Cardiac muscle cell (in vitro differentiated cells and primary cell): ENCODE results near the gene COX14. TPM values are rescaled to one million over a fixed set of nuclear protein-coding genes. Genes with fewer than 3 reads are reported as not detected.

Experiments
- DNase-seq, 2 donors: peaks; one replicate each; pipeline versions ENCODE4 v3.0.0 to v3.0.0-alpha.2; 2010 to 2017; ENCODE audit warnings: low read depth in 1 of 2, low spot score in 1 of 2
- H3K27ac ChIP-seq: fragments of 200-600 bp; sonication (generic); 2 replicates; pipeline ENCODE4 v1.5.1; 2016
- H3K27me3 ChIP-seq: fragments of 200-600 bp; sonication (generic); 2 replicates; pipeline ENCODE4 v1.6.0; 2016; ENCODE audit warnings: control low read depth
- H3K36me3 ChIP-seq: fragments of 200-600 bp; sonication (generic); 2 replicates; pipeline ENCODE4 v1.5.1; 2016; ENCODE audit warnings: control low read depth
- H3K4me1 ChIP-seq: fragments of 200-600 bp; sonication (generic); 2 replicates; pipeline ENCODE4 v1.8.1; 2017; ENCODE audit warnings: low read depth, mild to moderate bottlenecking, mixed run types
- H3K4me3 ChIP-seq: fragments of 200-600 bp; sonication (generic); 2 replicates; pipeline ENCODE4 v1.5.1; 2016; ENCODE audit warnings: mild to moderate bottlenecking
- H3K9me3 ChIP-seq: fragments of 200-600 bp; sonication (generic); 2 replicates; pipeline ENCODE4 v1.5.1; 2017; ENCODE audit warnings: low read depth, mild to moderate bottlenecking, control low read depth
- polyA plus RNA-seq: library from polyadenylated mRNA; unstranded; fragments of >200 nt; fragmentation: Nextera tagmentation; extraction: Ambion mirVana; gene quantifications from 2 replicates; pipeline ENCODE4 v1.2.1, GENCODE V29; 2016
- total RNA-seq: library from RNA; depleted of rRNA; stranded (reverse); fragments of >200 nt; gene quantifications from 2 replicates; pipeline ENCODE4 v1.2.3, GENCODE V29; 2016
- TF ChIP-seq, protein P1 (sequence below): IDR thresholded peaks from 2 replicates; pipeline ENCODE4 v1.5.1; 2012; ENCODE audit warnings: low read depth, mild to moderate bottlenecking, low read length

COX14 gene
- total and polyA plus RNA-seq, 2 experiments from 2014 or later, result 43.9 to 265 TPM

DNA sequence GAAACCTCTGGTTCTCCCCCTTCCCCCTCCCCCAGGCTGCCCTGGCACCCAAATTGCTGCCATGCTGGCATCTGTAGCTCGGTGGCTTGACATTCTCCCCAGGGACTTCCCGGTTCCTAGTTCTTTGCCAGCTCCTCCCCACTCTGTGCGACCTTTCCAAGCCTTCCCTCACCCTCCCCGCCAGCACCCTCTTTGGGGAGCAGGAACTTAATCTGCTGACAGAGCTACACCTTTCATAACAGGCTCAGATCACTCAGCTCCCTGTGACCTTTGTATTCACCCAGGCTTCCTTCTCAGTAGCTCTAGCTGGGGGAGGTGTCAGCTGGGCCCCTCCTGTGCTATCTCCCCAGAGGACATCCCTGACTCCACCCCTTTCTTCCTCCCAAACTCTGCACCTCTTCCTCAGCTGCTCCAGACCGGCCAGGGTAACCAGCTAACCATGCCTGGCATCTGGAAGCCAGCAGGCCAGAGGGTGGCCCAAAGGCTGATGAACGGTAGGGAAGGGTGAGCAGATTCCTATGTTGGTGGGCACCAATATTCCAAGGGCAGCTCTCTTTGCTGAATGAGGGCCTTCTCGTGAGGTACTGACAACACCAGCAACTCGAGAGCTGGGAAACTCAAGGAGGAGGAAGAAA, 1.8 kb upstream of the COX14 start:
- Histone ChIP-seq H3K27ac (peak overlapping the region; percentile 97), H3K27me3 (no peaks in the 10 kb centered on the region), H3K36me3 (no peaks in the 10 kb centered on the region), H3K4me1 (peaks cover 31% of the 10 kb centered on the region), H3K4me3 (no peak overlapping the region), H3K9me3 (no peaks in the 10 kb centered on the region)
- TF ChIP-seq, protein P1, sequence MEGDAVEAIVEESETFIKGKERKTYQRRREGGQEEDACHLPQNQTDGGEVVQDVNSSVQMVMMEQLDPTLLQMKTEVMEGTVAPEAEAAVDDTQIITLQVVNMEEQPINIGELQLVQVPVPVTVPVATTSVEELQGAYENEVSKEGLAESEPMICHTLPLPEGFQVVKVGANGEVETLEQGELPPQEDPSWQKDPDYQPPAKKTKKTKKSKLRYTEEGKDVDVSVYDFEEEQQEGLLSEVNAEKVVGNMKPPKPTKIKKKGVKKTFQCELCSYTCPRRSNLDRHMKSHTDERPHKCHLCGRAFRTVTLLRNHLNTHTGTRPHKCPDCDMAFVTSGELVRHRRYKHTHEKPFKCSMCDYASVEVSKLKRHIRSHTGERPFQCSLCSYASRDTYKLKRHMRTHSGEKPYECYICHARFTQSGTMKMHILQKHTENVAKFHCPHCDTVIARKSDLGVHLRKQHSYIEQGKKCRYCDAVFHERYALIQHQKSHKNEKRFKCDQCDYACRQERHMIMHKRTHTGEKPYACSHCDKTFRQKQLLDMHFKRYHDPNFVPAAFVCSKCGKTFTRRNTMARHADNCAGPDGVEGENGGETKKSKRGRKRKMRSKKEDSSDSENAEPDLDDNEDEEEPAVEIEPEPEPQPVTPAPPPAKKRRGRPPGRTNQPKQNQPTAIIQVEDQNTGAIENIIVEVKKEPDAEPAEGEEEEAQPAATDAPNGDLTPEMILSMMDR, result no peak
- no peak for DNase-seq

GRCh38 chr12:50110762-50111351, 1.2 kb upstream of the COX14 start:
- peaks cover 31% of the 10 kb centered on the region for H3K4me1 ChIP-seq
- no peak overlapping the region for H3K4me3 ChIP-seq
- no peaks in the 10 kb centered on the region for H3K36me3 ChIP-seq
- TF ChIP-seq, protein P1, result no peak
- peak overlapping the region; percentile 97 for H3K27ac ChIP-seq
- no peaks in the 10 kb centered on the region for H3K27me3 ChIP-seq
- peak in 1 of 2 donors; percentile 92 for DNase-seq
- no peaks in the 10 kb centered on the region for H3K9me3 ChIP-seq

DNA sequence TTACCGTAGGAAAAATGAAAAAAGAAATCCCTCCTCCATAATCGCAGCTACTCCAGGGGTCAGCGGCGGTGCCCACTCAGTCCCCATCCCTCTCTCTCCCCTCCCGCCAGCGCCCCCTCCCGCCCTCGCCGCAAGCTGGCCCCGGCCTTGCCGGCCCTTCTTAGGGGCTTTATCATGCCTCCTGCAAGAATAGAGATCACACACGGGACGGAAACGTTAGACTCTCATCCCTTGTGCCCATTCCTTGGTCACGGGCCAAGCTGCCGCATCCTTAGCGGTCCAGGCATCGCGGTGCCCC, 692 bp upstream of the COX14 start:
- DNase-seq, result no peak
- TF ChIP-seq, protein P1, result no peak
- no peaks in the 10 kb centered on the region for H3K27me3 ChIP-seq
- peak overlapping the region; percentile 97 for H3K27ac ChIP-seq
- no peaks in the 10 kb centered on the region for H3K9me3 ChIP-seq
- H3K4me3 ChIP-seq, result no peak overlapping the region
- H3K36me3 ChIP-seq, result no peaks in the 10 kb centered on the region
- H3K4me1 ChIP-seq, result peaks cover 32% of the 10 kb centered on the region

DNA sequence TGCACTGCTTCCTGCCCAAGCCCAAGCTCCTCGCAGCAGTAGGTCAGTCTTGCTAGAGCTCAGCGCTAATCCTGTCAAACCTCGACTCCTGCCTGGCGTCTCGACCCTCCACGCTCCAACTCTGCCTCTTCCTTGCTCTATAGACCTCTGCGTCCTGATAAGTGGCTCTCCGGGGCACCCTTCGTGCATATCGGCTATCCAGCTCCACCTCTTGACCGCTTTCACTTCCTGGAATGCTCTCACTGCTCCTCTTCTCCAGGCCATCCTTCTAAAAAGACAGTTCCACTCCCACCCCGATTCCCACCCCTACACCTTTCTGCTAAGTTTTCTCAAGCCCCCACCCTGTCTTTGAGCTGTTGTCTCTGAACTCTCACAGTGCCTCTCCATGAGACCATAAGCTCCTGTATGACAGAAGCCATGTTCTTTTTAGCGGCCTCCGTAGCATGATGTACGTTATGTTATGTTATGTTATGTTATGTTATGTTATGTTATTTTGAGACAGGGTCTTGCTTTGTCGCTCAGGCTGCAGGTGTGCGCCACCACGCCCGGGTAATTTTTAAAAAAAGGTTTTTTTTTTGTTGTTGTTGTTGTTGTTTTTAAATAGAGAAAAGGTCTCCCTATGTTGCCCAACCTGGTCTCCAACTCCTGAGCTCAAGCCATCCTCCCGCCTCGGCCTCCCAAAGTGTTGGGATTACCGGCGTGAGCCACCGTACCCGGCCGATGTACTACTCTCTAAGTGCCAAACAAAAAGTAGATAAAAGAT, 601 bp downstream of the COX14 start:
- H3K27me3 ChIP-seq, result no peaks in the 10 kb centered on the region
- DNase-seq, result peak in 1 of 2 donors; percentile 69
- no peaks in the 10 kb centered on the region for H3K36me3 ChIP-seq
- H3K4me1 ChIP-seq, result peaks cover 40% of the 10 kb centered on the region
- H3K9me3 ChIP-seq, result no peaks in the 10 kb centered on the region
- H3K4me3 ChIP-seq, result peak overlapping the region; percentile 78
- TF ChIP-seq, protein P1, result no peak
- H3K27ac ChIP-seq, result peak overlapping the region; percentile 93

- Histone ChIP-seq H3K27ac (peak overlapping the region; percentile 13), H3K9me3 (no peaks in the 10 kb centered on the region), H3K4me3 (no peak overlapping the region)
Observed at GRCh38 chr12:50117057-50117622, 5.1 kb downstream of the COX14 start.

More at GRCh38 chr12:50117057-50117622, 5.1 kb downstream of the COX14 start:
- H3K27me3 ChIP-seq, result no peaks in the 10 kb centered on the region
- no peaks in the 10 kb centered on the region for H3K36me3 ChIP-seq
- TF ChIP-seq, protein P1, result no peak
- peak in 1 of 2 donors; percentile 50 for DNase-seq
- H3K4me1 ChIP-seq, result peaks cover 13% of the 10 kb centered on the region
